ENCODE data around the gene S100A16.

The S100A16 gene

DNA sequence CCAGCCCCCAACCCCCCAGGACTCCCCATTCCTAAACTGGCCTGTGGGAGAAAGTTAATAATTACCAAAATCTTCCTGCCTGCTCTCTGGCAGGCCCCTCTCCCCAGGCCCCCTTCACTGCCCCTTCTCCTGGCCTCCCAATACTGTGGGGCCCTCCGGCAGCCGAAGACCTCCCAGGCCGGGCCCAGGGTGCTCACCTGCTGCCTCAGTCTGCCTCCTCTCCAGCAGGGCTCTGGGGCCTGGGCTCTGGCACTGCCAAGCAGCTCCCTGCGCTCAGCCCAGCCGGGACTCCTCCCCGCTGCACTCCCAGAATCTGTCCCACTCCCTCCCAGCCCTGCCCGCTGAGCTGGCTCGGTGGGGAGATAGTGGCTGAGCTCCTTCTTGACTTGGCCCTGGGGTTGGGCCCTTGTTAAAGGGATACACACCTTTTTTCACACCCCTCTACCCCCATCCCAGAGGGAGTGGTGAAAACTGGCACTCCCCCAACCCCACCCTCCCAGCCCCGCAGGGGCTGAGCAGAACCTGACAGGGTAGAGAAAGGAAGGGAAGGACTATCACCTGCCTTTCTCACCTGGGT lies at the start of gene S100A16:
Gene S100A16, minus strand, starts transcription at position 383 of the 577 bp plus-strand sequence. CDS start 4,986 bp downstream, outside the sequence.
- Histone ChIP-seq H3K4me3 (ENCODE audit: low read length) (peak within 1 kb of the TSS; percentile 1; the same call in 1 of the 2 replicates), H3K36me3 (ENCODE audit: control insufficient read depth, insufficient read depth, low read length) (no peaks in the 10 kb centered on the region), H3K27me3 (ENCODE audit: control insufficient read depth, insufficient read depth, low read length) (no peaks in the 10 kb centered on the region), H3K9me3 (ENCODE audit: control insufficient read depth, insufficient read depth, low read length) (no peaks in the 10 kb centered on the region), H3K27ac (ENCODE audit: low read length) (no peak within 1 kb of the TSS), H3K4me1 (ENCODE audit: control insufficient read depth, insufficient read depth, low read length) (peaks cover 14% of the 10 kb centered on the region)
- no CpG with 5 or more reads among the region's 9 CpGs for WGBS (ENCODE audit: insufficient coverage, insufficient read length)
- DNase-seq (ENCODE audit: low read depth, low spot score) = no peak

- no peaks in the 10 kb centered on the region for H3K27me3 ChIP-seq (ENCODE audit: control insufficient read depth, insufficient read depth, low read length)
- no peak overlapping the region for H3K27ac ChIP-seq (ENCODE audit: low read length)
- no peaks in the 10 kb centered on the region for H3K4me1 ChIP-seq (ENCODE audit: control insufficient read depth, insufficient read depth, low read length)
- no peak overlapping the region for H3K4me3 ChIP-seq (ENCODE audit: low read length)
- peaks cover 34% of the 10 kb centered on the region; the same call in 1 of the 2 replicates for H3K36me3 ChIP-seq (ENCODE audit: control insufficient read depth, insufficient read depth, low read length)
- DNase-seq (ENCODE audit: low read depth, low spot score) = no peak
- WGBS (ENCODE audit: insufficient coverage, insufficient read length) = no CpG with 5 or more reads among the region's 2 CpGs
- no peaks in the 10 kb centered on the region for H3K9me3 ChIP-seq (ENCODE audit: control insufficient read depth, insufficient read depth, low read length)
Observed at GRCh38 chr1:153662269-153662668, 49.3 kb upstream of the S100A16 start.

GRCh38 chr1:153661111-153661708 lies 48.3 kb upstream of the S100A16 start:
- DNase-seq (ENCODE audit: low read depth, low spot score) = no peak
- Histone ChIP-seq H3K27me3 (ENCODE audit: control insufficient read depth, insufficient read depth, low read length) (no peaks in the 10 kb centered on the region), H3K4me1 (ENCODE audit: control insufficient read depth, insufficient read depth, low read length) (no peaks in the 10 kb centered on the region), H3K9me3 (ENCODE audit: control insufficient read depth, insufficient read depth, low read length) (no peaks in the 10 kb centered on the region), H3K4me3 (ENCODE audit: low read length) (no peak overlapping the region), H3K36me3 (ENCODE audit: control insufficient read depth, insufficient read depth, low read length) (peaks cover 24% of the 10 kb centered on the region; the same call in 1 of the 2 replicates), H3K27ac (ENCODE audit: low read length) (no peak overlapping the region)
- no CpG with 5 or more reads among the region's 9 CpGs for WGBS (ENCODE audit: insufficient coverage, insufficient read length)

GRCh38 chr1:153659656-153660055 lies 46.7 kb upstream of the S100A16 start:
- Histone ChIP-seq H3K27ac (ENCODE audit: low read length) (no peak overlapping the region), H3K36me3 (ENCODE audit: control insufficient read depth, insufficient read depth, low read length) (peaks cover 21% of the 10 kb centered on the region; the same call in 1 of the 2 replicates), H3K27me3 (ENCODE audit: control insufficient read depth, insufficient read depth, low read length) (no peaks in the 10 kb centered on the region), H3K9me3 (ENCODE audit: control insufficient read depth, insufficient read depth, low read length) (no peaks in the 10 kb centered on the region), H3K4me3 (ENCODE audit: low read length) (no peak overlapping the region), H3K4me1 (ENCODE audit: control insufficient read depth, insufficient read depth, low read length) (no peaks in the 10 kb centered on the region)
- DNase-seq (ENCODE audit: low read depth, low spot score) = no peak
- no CpG with 5 or more reads among the region's 9 CpGs for WGBS (ENCODE audit: insufficient coverage, insufficient read length)

- no peaks in the 10 kb centered on the region for H3K4me1 ChIP-seq (ENCODE audit: control insufficient read depth, insufficient read depth, low read length)
- no peak overlapping the region for H3K27ac ChIP-seq (ENCODE audit: low read length)
- H3K4me3 ChIP-seq (ENCODE audit: low read length) = peak overlapping the region; percentile 99; the same call in 1 of the 2 replicates
- no peaks in the 10 kb centered on the region for H3K9me3 ChIP-seq (ENCODE audit: control insufficient read depth, insufficient read depth, low read length)
- WGBS (ENCODE audit: insufficient coverage, insufficient read length) = no CpG with 5 or more reads among the region's 8 CpGs
- H3K27me3 ChIP-seq (ENCODE audit: control insufficient read depth, insufficient read depth, low read length) = no peaks in the 10 kb centered on the region
- DNase-seq (ENCODE audit: low read depth, low spot score) = no peak
- peaks cover 17% of the 10 kb centered on the region; the same call in 1 of the 2 replicates for H3K36me3 ChIP-seq (ENCODE audit: control insufficient read depth, insufficient read depth, low read length)
Observed at GRCh38 chr1:153659175-153659534, 46.2 kb upstream of the S100A16 start.

- no peaks in the 10 kb centered on the region for H3K9me3 ChIP-seq (ENCODE audit: control insufficient read depth, insufficient read depth, low read length)
- H3K27ac ChIP-seq (ENCODE audit: low read length) = no peak within 1 kb of the TSS
- DNase-seq (ENCODE audit: low read depth, low spot score) = no peak
- no peaks in the 10 kb centered on the region for H3K4me1 ChIP-seq (ENCODE audit: control insufficient read depth, insufficient read depth, low read length)
- no CpG with 5 or more reads among the region's 53 CpGs for WGBS (ENCODE audit: insufficient coverage, insufficient read length)
- H3K27me3 ChIP-seq (ENCODE audit: control insufficient read depth, insufficient read depth, low read length) = no peaks in the 10 kb centered on the region
- peak within 1 kb of the TSS; percentile 99 for H3K4me3 ChIP-seq (ENCODE audit: low read length)
- H3K36me3 ChIP-seq (ENCODE audit: control insufficient read depth, insufficient read depth, low read length) = peaks cover 13% of the 10 kb centered on the region; the same call in 1 of the 2 replicates
Observed at GRCh38 chr1:153658400-153659174, 45.6 kb upstream of the S100A16 start, which contains the start of gene SNAPIN. TSS of gene SNAPIN (plus strand) at chr1:153658703. CDS start at chr1:153658744, 41 bp downstream.

DNA sequence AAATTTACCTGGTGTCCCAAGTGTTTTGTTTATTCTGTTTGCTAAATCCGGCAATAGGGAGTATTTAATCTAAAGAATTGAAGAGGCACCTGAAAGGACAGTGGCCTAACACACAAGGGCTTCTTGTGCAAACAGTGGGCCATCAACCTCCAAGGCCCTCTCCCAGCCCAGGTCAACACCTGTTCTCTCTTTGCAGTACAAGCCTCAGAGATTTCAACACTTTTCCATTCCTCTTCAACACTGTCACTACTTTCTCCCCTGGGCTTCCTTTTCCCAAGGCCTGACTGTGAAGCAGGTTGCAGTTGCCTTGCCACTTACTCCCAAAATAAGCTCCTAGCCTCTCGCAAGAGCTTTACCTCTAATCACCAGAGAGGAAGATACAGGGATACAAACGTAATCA lies 42.4 kb upstream of the S100A16 start:
- Histone ChIP-seq H3K9me3 (ENCODE audit: control insufficient read depth, insufficient read depth, low read length) (no peaks in the 10 kb centered on the region), H3K4me3 (ENCODE audit: low read length) (no peak overlapping the region), H3K27me3 (ENCODE audit: control insufficient read depth, insufficient read depth, low read length) (no peaks in the 10 kb centered on the region), H3K4me1 (ENCODE audit: control insufficient read depth, insufficient read depth, low read length) (no peaks in the 10 kb centered on the region), H3K27ac (ENCODE audit: low read length) (no peak overlapping the region), H3K36me3 (ENCODE audit: control insufficient read depth, insufficient read depth, low read length) (no peaks in the 10 kb centered on the region)
- WGBS (ENCODE audit: insufficient coverage, insufficient read length) = no CpG with 5 or more reads among the region's 3 CpGs
- no peak for DNase-seq (ENCODE audit: low read depth, low spot score)

DNA sequence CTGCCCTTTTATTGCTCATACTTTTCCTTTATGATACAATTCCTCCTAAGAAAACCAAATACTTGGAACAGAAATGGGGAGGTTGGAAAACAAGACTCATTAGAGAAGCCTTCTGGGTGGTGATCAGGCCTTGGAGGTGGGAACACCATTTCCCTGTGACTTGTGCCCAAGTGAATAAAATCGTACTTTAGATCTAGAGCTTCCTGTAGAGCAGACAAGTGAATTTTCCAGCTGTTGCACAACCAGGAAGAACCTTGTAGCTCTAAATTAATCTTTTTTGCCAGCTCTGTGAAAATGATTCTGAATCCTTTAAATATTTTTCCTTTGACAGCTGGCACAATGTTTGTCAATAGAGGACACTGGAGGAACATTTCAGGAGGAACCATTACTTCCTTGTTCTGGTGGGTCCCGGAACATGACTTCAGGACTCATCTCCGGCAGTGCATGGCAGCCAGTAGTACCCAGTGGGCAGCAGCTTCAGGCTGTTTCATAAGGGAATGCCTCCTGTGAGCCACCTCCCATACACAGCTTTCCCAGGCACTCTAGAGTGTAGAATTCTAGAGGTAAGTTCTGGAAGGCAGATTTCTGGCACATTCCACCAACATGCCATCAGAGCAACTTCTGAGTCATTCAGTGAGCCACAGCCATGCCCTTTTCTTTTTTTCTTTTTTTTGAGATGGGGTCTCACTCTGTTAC lies 40.0 kb upstream of the S100A16 start:
- Histone ChIP-seq H3K27ac (ENCODE audit: low read length) (no peak overlapping the region), H3K27me3 (ENCODE audit: control insufficient read depth, insufficient read depth, low read length) (no peaks in the 10 kb centered on the region), H3K9me3 (ENCODE audit: control insufficient read depth, insufficient read depth, low read length) (no peaks in the 10 kb centered on the region), H3K4me3 (ENCODE audit: low read length) (no peak overlapping the region), H3K4me1 (ENCODE audit: control insufficient read depth, insufficient read depth, low read length) (no peaks in the 10 kb centered on the region), H3K36me3 (ENCODE audit: control insufficient read depth, insufficient read depth, low read length) (no peaks in the 10 kb centered on the region)
- DNase-seq (ENCODE audit: low read depth, low spot score) = no peak
- WGBS (ENCODE audit: insufficient coverage, insufficient read length) = no CpG with 5 or more reads among the region's 3 CpGs

DNA sequence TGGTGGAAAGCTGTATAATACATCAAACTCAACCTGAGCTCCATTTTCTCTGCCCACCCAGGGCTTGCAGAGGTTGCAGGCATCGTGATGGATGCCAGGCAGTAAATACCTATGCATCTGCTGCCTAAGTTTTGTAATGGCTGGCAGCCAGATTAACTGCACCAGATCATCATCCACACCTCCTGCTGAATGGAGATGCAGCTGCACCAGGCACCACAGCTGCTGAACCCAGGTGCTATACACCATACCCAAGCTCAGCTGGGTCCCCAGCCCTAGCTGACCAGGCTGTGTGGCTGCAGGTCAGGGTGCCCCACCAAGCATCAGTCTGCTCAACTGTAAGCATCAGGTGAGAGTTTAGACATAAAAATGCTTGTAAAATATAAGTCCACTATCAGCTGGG lies 38.8 kb upstream of the S100A16 start:
- DNase-seq (ENCODE audit: low read depth, low spot score) = no peak
- WGBS (ENCODE audit: insufficient coverage, insufficient read length) = no CpG with 5 or more reads among the region's 1 CpG
- Histone ChIP-seq H3K27me3 (ENCODE audit: control insufficient read depth, insufficient read depth, low read length) (no peaks in the 10 kb centered on the region), H3K27ac (ENCODE audit: low read length) (no peak overlapping the region), H3K9me3 (ENCODE audit: control insufficient read depth, insufficient read depth, low read length) (no peaks in the 10 kb centered on the region), H3K36me3 (ENCODE audit: control insufficient read depth, insufficient read depth, low read length) (no peaks in the 10 kb centered on the region), H3K4me1 (ENCODE audit: control insufficient read depth, insufficient read depth, low read length) (no peaks in the 10 kb centered on the region), H3K4me3 (ENCODE audit: low read length) (no peak overlapping the region)

DNA sequence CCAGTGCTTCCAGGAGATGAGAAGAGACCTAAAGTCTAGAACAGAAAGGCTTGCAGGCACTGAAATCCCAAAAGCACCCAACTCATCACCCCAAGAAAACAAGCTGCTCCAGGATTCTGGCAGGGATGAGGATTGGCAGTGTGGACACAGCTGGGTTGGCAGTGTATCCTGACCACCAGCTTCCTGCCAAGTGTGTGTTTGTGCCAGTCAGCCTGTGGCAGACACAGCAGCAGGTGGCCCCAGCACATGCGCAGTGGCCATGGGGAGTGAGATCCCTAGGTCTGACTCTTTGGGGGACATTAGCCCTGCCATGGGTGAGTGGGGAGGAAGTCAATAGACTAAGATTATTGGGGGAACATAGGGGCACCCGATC lies 36.9 kb upstream of the S100A16 start:
- Histone ChIP-seq H3K27me3 (ENCODE audit: control insufficient read depth, insufficient read depth, low read length) (no peaks in the 10 kb centered on the region), H3K4me1 (ENCODE audit: control insufficient read depth, insufficient read depth, low read length) (no peaks in the 10 kb centered on the region), H3K36me3 (ENCODE audit: control insufficient read depth, insufficient read depth, low read length) (peaks cover 7% of the 10 kb centered on the region; the same call in 1 of the 2 replicates), H3K9me3 (ENCODE audit: control insufficient read depth, insufficient read depth, low read length) (no peaks in the 10 kb centered on the region), H3K4me3 (ENCODE audit: low read length) (no peak overlapping the region), H3K27ac (ENCODE audit: low read length) (no peak overlapping the region)
- no CpG with 5 or more reads among the region's 2 CpGs for WGBS (ENCODE audit: insufficient coverage, insufficient read length)
- DNase-seq (ENCODE audit: low read depth, low spot score) = no peak

Data from iPS DF 6.9 (cell line).